Liver (tissue), 9 donors: Measurements from ENCODE around the gene GRAMD2B. TPM values are rescaled to one million over a fixed set of nuclear protein-coding genes. Genes with fewer than 3 reads are reported as not detected.

Experiments
- DNase-seq: peaks from one replicate; pipeline ENCODE4 v3.0.0-alpha.2; 2017; ENCODE audit warnings: low spot score
- H3K27ac ChIP-seq, 2 donors: one replicate each; pipeline ENCODE4 v1.7.0; 2013; ENCODE audit warnings: inconsistent platforms in 2 of 2, low read length in 2 of 2, control low read depth in 1 of 2, low read depth in 1 of 2, mild to moderate bottlenecking in 1 of 2
- H3K27me3 ChIP-seq, 4 donors: one replicate each; pipeline versions ENCODE4 v1.6.1 to v1.7.0; 2013; ENCODE audit warnings: low read length in 3 of 4, inconsistent platforms in 1 of 4, mild to moderate bottlenecking in 1 of 4, moderate library complexity in 1 of 4; ENCODE audit not compliant: control insufficient read depth in 4 of 4, insufficient read depth in 4 of 4
- H3K36me3 ChIP-seq, 4 donors: one replicate each; pipeline versions ENCODE4 v1.6.1 to v1.7.0; 2013; ENCODE audit warnings: low read length in 3 of 4, mild to moderate bottlenecking in 3 of 4, low read depth in 1 of 4, moderate library complexity in 1 of 4; ENCODE audit not compliant: control insufficient read depth in 4 of 4, insufficient read depth in 3 of 4
- H3K4me1 ChIP-seq, 4 donors: one replicate each; pipeline versions ENCODE4 v1.6.1 to v1.7.0; 2013; ENCODE audit warnings: low read length in 3 of 4, mild to moderate bottlenecking in 3 of 4, moderate library complexity in 1 of 4; ENCODE audit not compliant: control insufficient read depth in 4 of 4, insufficient read depth in 4 of 4
- H3K4me3 ChIP-seq, 3 donors: one replicate each; pipeline versions ENCODE4 v1.6.1 to v1.7.0; 2013; ENCODE audit warnings: low read length in 3 of 3, control low read depth in 1 of 3, low read depth in 1 of 3, mild to moderate bottlenecking in 1 of 3
- H3K9ac ChIP-seq, 2 donors: one replicate each; pipeline ENCODE4 v1.7.0; 2013; ENCODE audit warnings: low read length in 2 of 2, mild to moderate bottlenecking in 2 of 2, moderate library complexity in 2 of 2, control low read depth in 1 of 2, low read depth in 1 of 2
- H3K9me3 ChIP-seq, 4 donors: one replicate each; pipeline versions ENCODE4 v1.6.1 to v1.7.0; 2013; ENCODE audit warnings: low read length in 3 of 4; ENCODE audit not compliant: control insufficient read depth in 4 of 4
- EGR1 ChIP-seq, 2 donors: IDR thresholded peaks; 2 replicates each; pipeline ENCODE4 v1.6.1; 2016 to 2018; ENCODE audit warnings: antibody characterized with exemption in 2 of 2, low read depth in 2 of 2
- FOXA1 ChIP-seq: IDR thresholded peaks from 2 replicates; pipeline ENCODE4 v1.6.1; 2016; ENCODE audit warnings: antibody characterized with exemption
- FOXA2 ChIP-seq: IDR thresholded peaks from 2 replicates; pipeline ENCODE4 v1.6.1; 2016; ENCODE audit warnings: antibody characterized with exemption
- GABPA ChIP-seq, 2 donors: IDR thresholded peaks in 1 of 2; conservative IDR thresholded peaks in 1 of 2; 2 replicates each; pipeline ENCODE4 v1.6.1; 2016; ENCODE audit warnings: antibody characterized with exemption in 2 of 2, mild to moderate bottlenecking in 1 of 2, moderate library complexity in 1 of 2
- HNF4A ChIP-seq, 2 donors: conservative IDR thresholded peaks; 2 replicates each; pipeline ENCODE4 v1.6.1; 2016; ENCODE audit warnings: antibody characterized with exemption in 2 of 2, mild to moderate bottlenecking in 2 of 2
- HNF4G ChIP-seq: IDR thresholded peaks from 2 replicates; pipeline ENCODE4 v1.6.1; 2016; ENCODE audit warnings: antibody characterized with exemption
- JUND ChIP-seq, 2 donors: IDR thresholded peaks; 2 replicates each; pipeline ENCODE4 v1.6.1; 2016; ENCODE audit warnings: antibody characterized with exemption in 2 of 2
- NR2F2 ChIP-seq: IDR thresholded peaks from 2 replicates; pipeline ENCODE4 v1.6.1; 2016; ENCODE audit warnings: antibody characterized with exemption
- RAD21 ChIP-seq, 2 donors: IDR thresholded peaks; 2 replicates each; pipeline ENCODE4 v1.6.1; 2016; ENCODE audit warnings: antibody characterized with exemption in 2 of 2, mild to moderate bottlenecking in 2 of 2
- REST ChIP-seq: IDR thresholded peaks from 2 replicates; pipeline ENCODE4 v1.6.1; 2016; ENCODE audit warnings: antibody characterized with exemption, mild to moderate bottlenecking
- RXRA ChIP-seq, 2 donors: IDR thresholded peaks; 2 replicates each; pipeline ENCODE4 v1.6.1; 2017 to 2018; ENCODE audit warnings: antibody characterized with exemption in 2 of 2, mild to moderate bottlenecking in 1 of 2
- SP1 ChIP-seq: IDR thresholded peaks from 2 replicates; pipeline ENCODE4 v1.6.1; 2018; ENCODE audit warnings: antibody characterized with exemption, mild to moderate bottlenecking
- TAF1 ChIP-seq: conservative IDR thresholded peaks from 2 replicates; pipeline ENCODE4 v1.6.1; 2016; ENCODE audit warnings: antibody characterized with exemption, mild to moderate bottlenecking
- YY1 ChIP-seq: IDR thresholded peaks from 2 replicates; pipeline ENCODE4 v1.6.1; 2016; ENCODE audit warnings: antibody characterized with exemption, mild to moderate bottlenecking
- ZBTB33 ChIP-seq: IDR thresholded peaks from 2 replicates; pipeline ENCODE4 v1.6.1; 2016; ENCODE audit warnings: antibody characterized with exemption
- WGBS: extraction: QIAGEN DNeasy Blood & Tissue Kit; methylation state at CpG from one replicate; pipeline ENCODE4 v1.1.7; 2013; 5-methylcytosine and 5-hydroxymethylcytosine counted together
- polyA plus RNA-seq, 2 donors: library from polyadenylated mRNA; stranded (reverse) in 1 of 2; unstranded in 1 of 2; fragments of 200-250 nt in 1 of 2; fragments of >200 nt in 1 of 2; fragmentation: Nextera tagmentation in 1 of 2; extraction: Ambion mirVana in 1 of 2; gene quantifications; one replicate each; pipeline versions ENCODE4 v1.2.1 to v1.2.3, GENCODE V29; 2013 to 2015
- total RNA-seq, 2 donors: library from RNA; depleted of rRNA; stranded (reverse); fragments of >200 nt; gene quantifications; one replicate each; pipeline ENCODE4 v1.2.3, GENCODE V29; 2014
- TF ChIP-seq, protein P1 (sequence below): IDR thresholded peaks from 2 replicates; pipeline ENCODE4 v1.6.1; 2016; ENCODE audit warnings: antibody characterized with exemption
- TF ChIP-seq, protein P2 (sequence below): fragments of 150-350 bp; IDR thresholded peaks from 2 replicates; pipeline ENCODE4 v1.5.1; 2017; ENCODE audit warnings: improper control_type of control experiment, low read depth, low read length; ENCODE audit not compliant: missing input control
- donor health status: healthy.
- donor health status: healthy.
- donor health status: healthy.
- donor health status: healthy.
- donor health status: healthy.

GRAMD2B gene
- total and polyA plus RNA-seq, 4 donors: 6.5 to 24.1 (median 13.5) TPM

- WGBS: 97% methylated on average over 3 of the region's 3 CpGs
- Histone ChIP-seq H3K9ac (no peak overlapping the region), H3K27ac (no peak overlapping the region), H3K4me3 (no peak overlapping the region), H3K9me3 (peaks cover 0 to 3% (median 1%) of the 10 kb centered on the region in 4 donors), H3K27me3 (no peaks in the 10 kb centered on the region), H3K36me3 (peaks cover 0 to 5% (median 4%) of the 10 kb centered on the region in 4 donors), H3K4me1 (peaks cover 0 to 6% (median 2%) of the 10 kb centered on the region in 4 donors)
- DNase-seq: no peak
- TF ChIP-seq, protein P1, sequence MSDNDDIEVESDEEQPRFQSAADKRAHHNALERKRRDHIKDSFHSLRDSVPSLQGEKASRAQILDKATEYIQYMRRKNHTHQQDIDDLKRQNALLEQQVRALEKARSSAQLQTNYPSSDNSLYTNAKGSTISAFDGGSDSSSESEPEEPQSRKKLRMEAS: no peak
- TF ChIP-seq EGR1 (IDR thresholded peaks at IDR 0.05; ENCODE audit: low read depth in 2 of 2): no peak
Measured at GRCh38 chr5:126400621-126401251, 22.5 kb upstream of the GRAMD2B start.

GRCh38 chr5:126402621-126403555, 20.3 kb upstream of the GRAMD2B start:
- Histone ChIP-seq H3K4me3 (no peak overlapping the region), H3K27me3 (no peaks in the 10 kb centered on the region), H3K9me3 (peaks cover 0 to 3% (median 1%) of the 10 kb centered on the region in 4 donors), H3K36me3 (peaks cover 0 to 5% (median 4%) of the 10 kb centered on the region in 4 donors), H3K4me1 (peaks cover 0 to 6% (median 2%) of the 10 kb centered on the region in 4 donors), H3K27ac (no peak overlapping the region), H3K9ac (no peak overlapping the region)
- no peak for TF ChIP-seq SP1
- TF ChIP-seq NR2F2: no peak
- no peak for TF ChIP-seq JUND (IDR thresholded peaks at IDR 0.05)
- TF ChIP-seq GABPA (IDR thresholded peaks at IDR 0.05 in 1 of 2, conservative IDR thresholded peaks at IDR 0.05 in 1 of 2): no peak
- no peak for TF ChIP-seq HNF4A (conservative IDR thresholded peaks at IDR 0.05)
- TF ChIP-seq, protein P1: no peak
- no peak for TF ChIP-seq REST
- TF ChIP-seq EGR1 (IDR thresholded peaks at IDR 0.05; ENCODE audit: low read depth in 2 of 2): no peak
- TF ChIP-seq TAF1: no peak
- TF ChIP-seq FOXA1: no peak
- TF ChIP-seq HNF4G: no peak
- no peak for TF ChIP-seq ZBTB33
- TF ChIP-seq YY1: no peak
- TF ChIP-seq RAD21 (IDR thresholded peaks at IDR 0.05): no peak
- TF ChIP-seq FOXA2: no peak
- TF ChIP-seq RXRA (IDR thresholded peaks at IDR 0.05): no peak
- TF ChIP-seq, protein P2, sequence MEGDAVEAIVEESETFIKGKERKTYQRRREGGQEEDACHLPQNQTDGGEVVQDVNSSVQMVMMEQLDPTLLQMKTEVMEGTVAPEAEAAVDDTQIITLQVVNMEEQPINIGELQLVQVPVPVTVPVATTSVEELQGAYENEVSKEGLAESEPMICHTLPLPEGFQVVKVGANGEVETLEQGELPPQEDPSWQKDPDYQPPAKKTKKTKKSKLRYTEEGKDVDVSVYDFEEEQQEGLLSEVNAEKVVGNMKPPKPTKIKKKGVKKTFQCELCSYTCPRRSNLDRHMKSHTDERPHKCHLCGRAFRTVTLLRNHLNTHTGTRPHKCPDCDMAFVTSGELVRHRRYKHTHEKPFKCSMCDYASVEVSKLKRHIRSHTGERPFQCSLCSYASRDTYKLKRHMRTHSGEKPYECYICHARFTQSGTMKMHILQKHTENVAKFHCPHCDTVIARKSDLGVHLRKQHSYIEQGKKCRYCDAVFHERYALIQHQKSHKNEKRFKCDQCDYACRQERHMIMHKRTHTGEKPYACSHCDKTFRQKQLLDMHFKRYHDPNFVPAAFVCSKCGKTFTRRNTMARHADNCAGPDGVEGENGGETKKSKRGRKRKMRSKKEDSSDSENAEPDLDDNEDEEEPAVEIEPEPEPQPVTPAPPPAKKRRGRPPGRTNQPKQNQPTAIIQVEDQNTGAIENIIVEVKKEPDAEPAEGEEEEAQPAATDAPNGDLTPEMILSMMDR: no peak
- DNase-seq: no peak
- WGBS: 72% methylated on average over 2 of the region's 2 CpGs
